Inflammatory macrophage treated with lipopolysaccharide for 1 hour (primary cell): ENCODE measurements around the gene SPOCK2.

Experiments used
- DNase-seq, 2 donors: peaks; one replicate each; pipeline ENCODE4 v3.0.0-alpha.2; 2020 to 2022

The SPOCK2 gene

GRCh38 chr10:72069751-72070526 lies 18.4 kb downstream of the SPOCK2 start:
- peak in 1 of 2 donors; percentile 8 for DNase-seq

- no peak for DNase-seq
Measured at GRCh38 chr10:72068901-72069446, 19.4 kb downstream of the SPOCK2 start.

- DNase-seq: no peak
Measured at GRCh38 chr10:72068126-72068765, 20.1 kb downstream of the SPOCK2 start.

- no peak for DNase-seq
Measured at GRCh38 chr10:72067463-72068125, 20.8 kb downstream of the SPOCK2 start.

GRCh38 chr10:72066318-72067284 lies 21.8 kb downstream of the SPOCK2 start:
- no peak for DNase-seq

- no peak for DNase-seq
Measured at GRCh38 chr10:72065439-72066025, 22.8 kb downstream of the SPOCK2 start.

GRCh38 chr10:72063703-72064391 lies 24.5 kb downstream of the SPOCK2 start:
- DNase-seq: no peak

GRCh38 chr10:72062832-72063702 lies 25.3 kb downstream of the SPOCK2 start:
- DNase-seq: no peak

- no peak for DNase-seq
Measured at GRCh38 chr10:72062382-72062781, 26.0 kb downstream of the SPOCK2 start.

GRCh38 chr10:72061930-72062329 lies 26.4 kb downstream of the SPOCK2 start:
- DNase-seq: no peak

- no peak for DNase-seq
Measured at GRCh38 chr10:72061491-72061890, 26.9 kb downstream of the SPOCK2 start.

GRCh38 chr10:72059843-72060822 lies 28.2 kb downstream of the SPOCK2 start:
- no peak for DNase-seq

GRCh38 chr10:72058989-72059842 lies 29.1 kb downstream of the SPOCK2 start:
- DNase-seq: no peak

GRCh38 chr10:72058347-72058898 lies 29.9 kb downstream of the SPOCK2 start:
- no peak for DNase-seq

GRCh38 chr10:72056932-72057751 lies 31.2 kb downstream of the SPOCK2 start:
- DNase-seq: no peak

- no peak for DNase-seq
Measured at GRCh38 chr10:72056113-72056512, 32.2 kb downstream of the SPOCK2 start.

GRCh38 chr10:72053690-72054089 lies 34.7 kb downstream of the SPOCK2 start:
- DNase-seq: no peak
